K562 (cell line): Measurements from ENCODE around the gene KIFC3. TPM values are rescaled to one million over a fixed set of nuclear protein-coding genes. Genes with fewer than 3 reads are reported as not detected.

Experiments
- CC2D1A ChIP-seq: fragments of 450-650 bp; IDR thresholded peaks from 2 replicates; pipeline ENCODE4 v1.6.1; 2017; ENCODE audit warnings: mild to moderate bottlenecking
- E2F4 ChIP-seq: sonication (generic); formaldehyde crosslinking; IDR thresholded peaks from 2 replicates; pipeline ENCODE4 v1.8.0; 2022; ENCODE audit warnings: mild to moderate bottlenecking, low read depth, missing genetic modification reagents
- FOXA3 ChIP-seq, 2 experiments: fragments of 450-650 bp in 1 of 2; sonication (generic) in 1 of 2; formaldehyde crosslinking; IDR thresholded peaks in 1 of 2; conservative IDR thresholded peaks in 1 of 2; 2 replicates each; pipeline versions ENCODE4 v1.4.0 to v1.8.0; 2020 to 2022; ENCODE audit warnings: mild to moderate bottlenecking in 2 of 2, missing genetic modification reagents in 1 of 2
- FOXK2 ChIP-seq, 2 experiments: fragments of 450-650 bp; IDR thresholded peaks in 1 of 2; conservative IDR thresholded peaks in 1 of 2; 2 replicates each; pipeline ENCODE4 v1.6.1; 2016; ENCODE audit warnings: low read depth in 2 of 2, mild to moderate bottlenecking in 1 of 2
- GABPB1 ChIP-seq: sonication (generic); formaldehyde crosslinking; IDR thresholded peaks from 2 replicates; pipeline ENCODE4 v1.8.0; 2022; ENCODE audit warnings: mild to moderate bottlenecking, missing genetic modification reagents
- KAT7 ChIP-seq: sonication (generic); formaldehyde crosslinking; IDR thresholded peaks from 2 replicates; pipeline ENCODE4 v1.8.0; 2022; ENCODE audit warnings: missing genetic modification reagents, mild to moderate bottlenecking, borderline replicate concordance
- KLF13 ChIP-seq: fragments of 450-650 bp; IDR thresholded peaks from 2 replicates; pipeline ENCODE4 v1.6.1; 2016; ENCODE audit warnings: missing genetic modification characterization, low read depth, mild to moderate bottlenecking, missing compliant biosample characterization, moderate library complexity, borderline replicate concordance
- NONO ChIP-seq, 2 experiments: fragments of 200-400 bp in 1 of 2; fragments of 450-650 bp in 1 of 2; formaldehyde crosslinking in 1 of 2; IDR thresholded peaks; 2 replicates each; pipeline ENCODE4 v1.6.1; 2017; ENCODE audit warnings: low read depth in 2 of 2, mild to moderate bottlenecking in 2 of 2, moderate library complexity in 2 of 2, low read length in 1 of 2
- POLR2A ChIP-seq: fragments of 450-650 bp; conservative IDR thresholded peaks from 2 replicates; pipeline ENCODE4 v1.6.1; 2016
- RCOR1 ChIP-seq, 2 experiments: IDR thresholded peaks; 2 replicates each; pipeline ENCODE4 v1.6.1; 2012; ENCODE audit warnings: low read depth in 2 of 2, low read length in 2 of 2, borderline replicate concordance in 1 of 2, improper control_type of control experiment in 1 of 2
- USF1 ChIP-seq: sonication (generic); formaldehyde crosslinking; IDR thresholded peaks from 2 replicates; pipeline ENCODE4 v1.9.0; 2022; ENCODE audit warnings: mild to moderate bottlenecking, missing genetic modification reagents
- ZFPM2 ChIP-seq: fragments of 250-450 bp; sonication (Bioruptor Pico); IDR thresholded peaks from 2 replicates; pipeline ENCODE4 v1.5.1; 2022; ENCODE audit warnings: mild to moderate bottlenecking
- ZNF140 ChIP-seq: fragments of 250-450 bp; sonication (Bioruptor Pico); IDR thresholded peaks from 2 replicates; pipeline ENCODE4 v1.8.0; 2021; ENCODE audit warnings: moderate library complexity, mild to moderate bottlenecking, inconsistent platforms
- ZNF174 ChIP-seq: fragments of 250-450 bp; sonication (Bioruptor Pico); IDR thresholded peaks from 2 replicates; pipeline ENCODE4 v1.4.0; 2020; ENCODE audit warnings: mild to moderate bottlenecking
- ZNF431 ChIP-seq: sonication (generic); formaldehyde crosslinking; IDR thresholded peaks from 2 replicates; pipeline ENCODE4 v1.8.0; 2022; ENCODE audit warnings: mild to moderate bottlenecking, missing genetic modification reagents
- ZNF740 ChIP-seq, 3 experiments: fragments of 200-800 bp in 1 of 3; sonication (Bioruptor generic) in 1 of 3; sonication (generic) in 1 of 3; formaldehyde crosslinking in 1 of 3; IDR thresholded peaks; 2 replicates each; pipeline versions ENCODE4 v1.6.1 to v1.8.0; 2016 to 2022; ENCODE audit warnings: mild to moderate bottlenecking in 2 of 3, missing compliant biosample characterization in 2 of 3, missing genetic modification characterization in 2 of 3, missing genetic modification reagents in 1 of 3
- ZNF780A ChIP-seq: fragments of 250-450 bp; sonication (Bioruptor Pico); IDR thresholded peaks from 2 replicates; pipeline ENCODE4 v1.5.0; 2021; ENCODE audit warnings: mild to moderate bottlenecking
- polyA plus RNA-seq, 8 experiments: library from polyadenylated mRNA; depleted of rRNA in 4 of 8; stranded (reverse) in 5 of 8; unstranded in 3 of 8; fragments of >200 nt; fragmentation: Nextera tagmentation in 2 of 8; fragmentation: Illumina TruSeq in 1 of 8; extraction: Ambion mirVana in 2 of 8; extraction: Trizol in 1 of 8; gene quantifications; 2 replicates each; pipeline versions ENCODE4 v1.2.1 to v1.2.3, GENCODE V29; 2011 to 2014; ENCODE audit warnings: inconsistent platforms in 1 of 8, missing spikeins in 1 of 8
- total RNA-seq, 7 experiments: library from RNA; depleted of rRNA in 6 of 7; stranded (reverse); fragments of >200 nt in 6 of 7; fragmentation: Illumina TruSeq in 2 of 7; extraction: Trizol in 2 of 7; gene quantifications; 2 replicates each; pipeline versions ENCODE4 v1.2.1 to v1.2.3, GENCODE V29; 2011 to 2021; ENCODE audit warnings: low replicate concordance in 1 of 7

KIFC3 gene
- total and polyA plus RNA-seq, 9 of the 15 experiments (the other 6 are each of a cell fraction or from before 2014, with no cell fraction given): 0.23 to 105 (median 26.2) TPM

GRCh38 chr16:57765160-57765728, 37.0 kb downstream of the KIFC3 start (continued):
- TF ChIP-seq FOXA3 (CRISPR knock-in tag; conservative IDR thresholded peaks at IDR 0.05 in 1 of 2, IDR thresholded peaks at IDR 0.05 in 1 of 2) (peak in 1 of 2 experiments; percentile 43; a peak in 1 of 4 replicates), KLF13 (tag) (no peak), CC2D1A (no peak), GABPB1 (CRISPR knock-in tag) (0 out of 2 replicates have a peak, but pooled peaks have one; percentile 3), RCOR1 (IDR thresholded peaks at IDR 0.05; ENCODE audit: borderline replicate concordance in 1 of 2, low read depth in 2 of 2, low read length in 2 of 2) (no peak), USF1 (CRISPR knock-in tag) (peak; percentile 28; the same call in 1 of the 2 replicates), E2F4 (CRISPR knock-in tag) (no peak), POLR2A (peak; percentile 46), ZNF140 (CRISPR knock-in tag) (no peak), ZNF431 (CRISPR knock-in tag) (no peak), ZNF780A (CRISPR knock-in tag) (no peak), KAT7 (no peak), FOXK2 (conservative IDR thresholded peaks at IDR 0.05 in 1 of 2, IDR thresholded peaks at IDR 0.05 in 1 of 2; ENCODE audit: low read depth in 2 of 2) (peak in 1 of 2 experiments; percentile 79; a peak in 1 of 4 replicates), NONO (IDR thresholded peaks at IDR 0.05; ENCODE audit: low read depth in 2 of 2, low read length in 1 of 2) (peak in 1 of 2 experiments; percentile 83; a peak in 2 of 4 replicates), ZNF174 (CRISPR knock-in tag) (no peak), ZFPM2 (no peak), ZNF740 (CRISPR knock-in tag; IDR thresholded peaks at IDR 0.05) (peak; percentile 90), ZNF740 (tag; IDR thresholded peaks at IDR 0.05) (no peak)
